ENCODE results near the gene NRDE2.

Gene NRDE2

DNA sequence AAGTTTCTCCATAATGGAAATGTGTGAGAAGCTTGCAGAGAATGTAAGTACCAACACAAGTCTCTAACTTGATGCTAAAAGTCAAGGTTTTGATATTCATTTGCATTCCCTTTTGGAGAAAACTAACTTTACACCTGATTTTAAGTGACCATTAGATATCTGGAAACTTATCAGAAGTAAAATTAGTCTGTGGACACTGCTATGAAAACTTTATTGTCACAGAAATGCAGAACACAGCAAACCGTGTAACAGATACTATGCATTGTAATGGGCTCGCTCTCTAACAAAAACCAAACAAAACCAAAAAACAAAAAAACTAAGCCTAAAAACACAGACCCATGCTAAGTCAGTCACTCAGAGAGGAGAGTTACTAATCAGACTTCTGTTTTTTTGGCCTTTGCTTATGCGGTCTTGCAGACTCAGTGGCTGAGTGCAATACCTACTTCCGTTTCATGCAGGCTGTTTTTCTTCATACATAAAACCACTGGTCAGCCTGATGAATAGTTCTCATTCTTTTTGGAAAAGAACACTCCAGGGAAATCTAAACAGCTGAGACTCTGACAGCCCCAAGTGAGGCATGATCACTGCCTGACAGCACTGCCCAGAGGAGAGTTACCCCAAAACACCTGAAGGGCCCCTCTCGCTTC lies 35.7 kb downstream of the NRDE2 start:
- no peak for DNase-seq

GRCh38 chr14:90294872-90295271 lies 36.9 kb downstream of the NRDE2 start:
- DNase-seq, result no peak

- no peak for DNase-seq
These were observed 37.7 kb downstream of the NRDE2 start for GRCh38 chr14:90293766-90294730.

GRCh38 chr14:90291699-90292098 lies 40.0 kb downstream of the NRDE2 start:
- no peak for DNase-seq

DNA sequence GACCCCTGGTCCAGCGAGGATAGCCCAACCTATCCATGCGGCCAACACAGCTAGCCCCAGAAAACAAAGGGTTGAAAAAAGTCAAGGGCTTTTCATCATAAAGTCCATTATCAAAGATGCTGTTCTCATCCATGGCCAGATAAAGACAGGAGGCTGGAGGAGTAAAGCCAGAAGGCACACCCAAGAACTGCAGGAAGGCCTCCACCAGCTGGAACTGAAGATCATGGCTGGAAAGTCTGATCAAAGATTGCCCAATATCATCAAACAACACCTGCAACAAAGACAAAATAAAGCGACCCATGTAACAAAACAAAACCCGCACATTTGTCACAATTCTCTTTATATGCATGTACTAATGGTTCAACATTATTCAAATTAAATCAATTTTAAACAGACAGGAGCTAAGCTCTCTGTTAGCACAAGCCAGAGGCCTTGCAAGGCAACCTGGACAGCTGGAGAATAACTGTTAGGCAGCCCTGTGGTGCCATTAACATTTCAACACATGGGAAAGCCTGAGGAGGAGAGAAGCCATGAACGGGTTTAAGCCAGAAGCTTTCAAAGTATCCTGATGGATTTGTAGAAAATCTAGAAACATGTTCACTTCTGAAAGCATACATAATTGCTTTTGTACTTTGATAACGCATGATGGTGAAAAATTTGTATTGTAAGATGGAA lies 41.3 kb downstream of the NRDE2 start:
- DNase-seq, result no peak

GRCh38 chr14:90288651-90289355 lies 42.9 kb downstream of the NRDE2 start:
- no peak for DNase-seq

- no peak for DNase-seq
These were observed 44.0 kb downstream of the NRDE2 start for GRCh38 chr14:90287791-90288190.

DNA sequence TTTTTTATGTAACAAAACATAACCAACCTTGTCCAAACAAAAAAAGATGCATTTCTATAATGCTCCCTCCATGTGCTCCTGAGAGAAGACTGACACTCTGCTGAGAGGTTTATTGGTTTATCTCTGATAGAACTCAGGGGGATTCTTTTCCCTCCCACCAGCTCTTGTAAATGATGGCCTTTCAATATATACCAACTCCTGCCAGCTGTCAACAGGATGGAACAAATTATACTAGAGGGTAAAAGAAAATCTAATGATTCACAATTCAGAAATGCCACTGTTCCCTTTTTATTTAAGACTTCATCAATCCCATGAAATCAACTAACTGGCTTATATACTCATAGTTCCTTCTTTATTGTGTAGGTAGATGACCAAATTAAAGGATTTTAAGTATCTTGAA lies 50.0 kb downstream of the NRDE2 start:
- no peak for DNase-seq

DNA sequence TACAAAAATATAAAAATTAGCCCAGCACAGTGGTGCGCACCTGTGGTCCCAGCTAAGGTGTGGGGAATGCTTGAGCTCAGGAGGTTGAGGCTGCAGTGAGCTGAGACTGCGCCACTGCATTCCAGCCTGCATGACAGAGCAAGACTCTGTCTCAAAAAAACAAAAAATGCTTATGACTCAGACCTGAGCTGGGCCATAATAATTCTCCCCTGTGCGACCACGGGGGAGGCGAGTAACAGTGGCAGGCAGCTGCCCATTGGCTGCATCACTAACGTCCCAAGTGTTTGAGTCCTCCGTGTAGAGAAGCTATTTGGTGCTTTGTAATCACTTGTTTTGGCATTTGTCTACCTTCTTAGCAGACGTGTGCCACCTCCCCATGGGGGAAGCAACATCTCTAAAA lies 50.5 kb downstream of the NRDE2 start:
- no peak for DNase-seq

GRCh38 chr14:90280096-90280495 lies 51.6 kb downstream of the NRDE2 start:
- DNase-seq, result no peak

- DNase-seq, result no peak
These were observed 53.3 kb downstream of the NRDE2 start for GRCh38 chr14:90278199-90279175.

GRCh38 chr14:90277581-90278198 lies 54.1 kb downstream of the NRDE2 start:
- DNase-seq, result no peak

DNA sequence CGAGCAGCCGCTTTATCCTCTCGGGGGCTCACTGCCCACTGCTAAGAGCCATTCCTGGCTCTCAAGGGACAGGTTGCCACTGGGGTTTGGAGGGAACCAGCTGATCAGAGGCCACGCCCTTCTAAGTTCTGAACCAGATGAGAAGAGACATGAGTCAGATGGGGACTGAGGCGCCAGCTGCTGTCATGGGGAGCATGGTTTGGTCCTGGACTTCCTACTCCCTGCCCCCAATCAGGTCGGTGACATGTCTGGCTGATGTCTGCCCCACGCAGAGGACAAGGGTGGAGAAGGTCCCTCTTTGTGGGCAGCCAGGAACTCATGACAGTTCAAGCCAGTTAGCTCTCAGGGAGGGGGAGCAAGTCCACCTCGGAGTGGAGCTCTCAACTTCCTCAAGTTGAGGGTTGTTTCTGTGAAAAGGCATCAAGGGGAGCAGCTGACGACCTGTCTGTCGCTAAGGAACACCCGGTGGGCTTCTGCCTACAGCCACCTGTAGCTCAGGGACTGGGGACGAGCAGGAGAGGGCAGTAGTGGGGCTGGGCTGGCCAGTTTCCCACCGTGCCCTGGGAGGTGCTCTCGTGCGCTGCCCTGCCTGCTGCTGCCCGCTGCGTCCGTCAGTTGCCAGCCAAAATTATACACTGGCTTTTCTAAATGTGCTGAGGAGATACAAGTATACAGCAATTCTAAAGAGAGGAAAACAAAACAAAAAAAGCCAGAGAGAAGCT lies 54.9 kb downstream of the NRDE2 start:
- DNase-seq, result no peak

GRCh38 chr14:90275820-90276219 lies 55.9 kb downstream of the NRDE2 start:
- no peak for DNase-seq

GRCh38 chr14:90275458-90275814 lies 56.3 kb downstream of the NRDE2 start:
- no peak for DNase-seq

- DNase-seq, result no peak
These were observed 56.8 kb downstream of the NRDE2 start for GRCh38 chr14:90274808-90275457.

GRCh38 chr14:90274019-90274418 lies 57.7 kb downstream of the NRDE2 start:
- DNase-seq, result no peak

DNA sequence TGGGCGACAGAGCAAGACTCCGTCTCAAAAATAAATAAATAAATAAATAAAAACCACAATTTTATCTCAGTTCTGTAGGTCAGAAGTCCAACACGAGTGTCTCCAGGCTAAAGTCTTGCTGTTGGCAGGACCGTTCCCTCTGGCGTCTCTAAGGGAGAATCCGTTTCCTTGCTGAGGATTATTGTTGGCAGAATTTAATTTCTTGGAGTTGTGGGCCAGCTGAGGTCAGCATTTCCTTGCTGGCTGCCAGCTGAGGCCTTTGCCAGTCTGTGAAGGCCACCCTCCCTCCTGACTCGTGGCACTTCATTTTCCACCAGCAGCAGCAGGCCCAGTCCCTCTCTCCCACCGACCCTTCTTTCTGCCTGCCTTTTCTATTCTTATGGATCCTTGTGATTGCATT lies 58.2 kb downstream of the NRDE2 start:
- no peak for DNase-seq

GRCh38 chr14:90272523-90272922 lies 59.2 kb downstream of the NRDE2 start:
- no peak for DNase-seq

GRCh38 chr14:90268420-90268819 lies 63.3 kb downstream of the NRDE2 start:
- no peak for DNase-seq

Data from activated T-cell treated with anti-CD3 and anti-CD28 coated beads, Interleukin-2, amount 50 U/mL, for 1 hour (primary cell).